ENCODE results near the gene PPP1R14C. TPM values are rescaled to one million over a fixed set of nuclear protein-coding genes. Genes with fewer than 3 reads are reported as not detected.

PPP1R14C gene
- total and polyA plus RNA-seq, 2 donors (not counting 3 experiments of a cell fraction or from before 2014, with no cell fraction given), result not detected

GRCh38 chr6:150203378-150203777 lies 60.5 kb downstream of the PPP1R14C start:
- H2AFZ ChIP-seq (ENCODE audit: low read depth, low read length), result no peak overlapping the region
- FAIRE-seq (no peak), DNase-seq (ENCODE audit: low read depth, low spot score) (no peak)
- BruUV-seq (replicated peaks), result no TSS peak
- no peaks in the 10 kb centered on the region for H3K27me3 ChIP-seq (ENCODE audit: control insufficient read depth in 2 of 2, insufficient read depth in 2 of 2, low read length in 2 of 2)
- H4K20me1 ChIP-seq (replicated peaks; ENCODE audit: control insufficient read depth, extremely low read depth, insufficient read depth, low read length), result no peaks in the 10 kb centered on the region
- no peak for TF ChIP-seq MYC (IDR thresholded peaks at IDR 0.05; ENCODE audit: low read depth, low read length)
- TF ChIP-seq FOS (IDR thresholded peaks at IDR 0.05; ENCODE audit: borderline replicate concordance, insufficient read depth, low read length), result no peak
- no peak for TF ChIP-seq JUN (IDR thresholded peaks at IDR 0.05; ENCODE audit: borderline replicate concordance, insufficient read depth, insufficient read length, low read depth)
- TF ChIP-seq, protein P1, sequence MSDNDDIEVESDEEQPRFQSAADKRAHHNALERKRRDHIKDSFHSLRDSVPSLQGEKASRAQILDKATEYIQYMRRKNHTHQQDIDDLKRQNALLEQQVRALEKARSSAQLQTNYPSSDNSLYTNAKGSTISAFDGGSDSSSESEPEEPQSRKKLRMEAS (IDR thresholded peaks at IDR 0.05; ENCODE audit: insufficient read depth, insufficient read length), result no peak
- TF ChIP-seq EZH2 (IDR thresholded peaks at IDR 0.05; ENCODE audit: borderline replicate concordance, low read depth, low read length, severe bottlenecking), result no peak
- no peak for TF ChIP-seq CTCF (IDR thresholded peaks at IDR 0.05; ENCODE audit: extremely low read depth in 1 of 2, insufficient read depth in 1 of 2, low read depth in 1 of 2, low read length in 2 of 2)
- TF ChIP-seq GATA2 (IDR thresholded peaks at IDR 0.05; ENCODE audit: insufficient read depth, insufficient read length, low read depth, low read length), result no peak
- no peak for TF ChIP-seq POLR2A (IDR thresholded peaks at IDR 0.05; ENCODE audit: low read depth, low read length)
- no peak for TF ChIP-seq POLR2AphosphoS5 (IDR thresholded peaks at IDR 0.05; ENCODE audit: insufficient read depth, low read depth, low read length)
- ChIA-PET CTCF (no interaction called here), POLR2A (no interaction called here)
- H3K4me3 ChIP-seq (replicated peaks in 1 of 3; ENCODE audit: insufficient read depth in 1 of 3, low read depth in 1 of 3, low read length in 3 of 3), result no peak overlapping the region
- H3K4me2 ChIP-seq (ENCODE audit: insufficient read depth, low read length), result no peak overlapping the region
- no peak overlapping the region for H3K27ac ChIP-seq (ENCODE audit: insufficient read depth, low read depth, low read length)
- no peaks in the 10 kb centered on the region for H3K9me1 ChIP-seq (replicated peaks; ENCODE audit: control insufficient read depth, extremely low read depth, insufficient read depth, low read length)
- no peaks in the 10 kb centered on the region for H3K36me3 ChIP-seq (ENCODE audit: control insufficient read depth in 2 of 2, extremely low read depth in 1 of 2, insufficient read depth in 2 of 2, low read length in 2 of 2)
- H3K4me1 ChIP-seq (ENCODE audit: control insufficient read depth, extremely low read depth, insufficient read depth, low read length), result no peaks in the 10 kb centered on the region
- intact Hi-C loops (cut with micrococcal nuclease), result no loop called here
- H3K79me2 ChIP-seq (ENCODE audit: control insufficient read depth, insufficient read depth, low read length), result no peaks in the 10 kb centered on the region
- H3K9ac ChIP-seq (replicated peaks; ENCODE audit: extremely low read depth, insufficient read depth, low read length), result no peak overlapping the region
- dilution Hi-C loops (cut with MboI; ENCODE audit: extremely low pct_ligation_motif_present, low sequenced_read_pairs), result no loop called here
- H3K9me3 ChIP-seq (replicated peaks; ENCODE audit: control insufficient read depth, insufficient read depth, low read length), result no peaks in the 10 kb centered on the region

Data from endothelial cell of umbilical vein (primary cell).